ENCODE measurements around the gene STXBP5. TPM values are rescaled to one million over a fixed set of nuclear protein-coding genes. Genes with fewer than 3 reads are reported as not detected.

Gene STXBP5
- total RNA-seq, 2 experiments from 2014 or later = 11.4 to 11.5 TPM

DNA sequence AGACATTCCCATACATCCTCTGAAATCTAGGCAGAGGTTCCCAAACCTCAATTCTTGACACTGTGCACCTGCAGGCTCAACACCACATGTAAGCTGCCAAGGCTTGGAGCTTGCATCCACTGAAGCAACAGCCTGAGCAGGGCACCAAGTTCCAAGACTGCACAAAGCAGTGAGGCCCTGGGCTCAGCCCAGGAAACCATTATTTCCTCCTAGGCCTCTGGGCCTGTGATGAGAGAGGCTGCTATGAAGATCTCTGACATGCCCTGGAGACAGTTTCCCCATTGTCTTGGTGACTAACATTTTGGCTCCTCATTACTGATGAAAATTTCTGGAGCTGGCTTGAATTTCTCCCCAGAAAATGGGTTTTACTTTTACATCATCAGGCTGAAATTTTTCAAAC, 196.8 kb downstream of the STXBP5 start:
- DNase-seq (no peak), ATAC-seq (no peak)
- H3K27ac Mint-ChIP-seq = no peak overlapping the region
- intact Hi-C loops (cut with micrococcal nuclease) = no loop called here
- no peak overlapping the region for H3K4me3 Mint-ChIP-seq
- H3K4me1 Mint-ChIP-seq (ENCODE audit: low read depth) = no peaks in the 10 kb centered on the region
- peaks cover 13% of the 10 kb centered on the region for H3K9me3 Mint-ChIP-seq
- peaks cover 2% of the 10 kb centered on the region for H3K27me3 Mint-ChIP-seq
- TF ChIP-seq, protein P1, sequence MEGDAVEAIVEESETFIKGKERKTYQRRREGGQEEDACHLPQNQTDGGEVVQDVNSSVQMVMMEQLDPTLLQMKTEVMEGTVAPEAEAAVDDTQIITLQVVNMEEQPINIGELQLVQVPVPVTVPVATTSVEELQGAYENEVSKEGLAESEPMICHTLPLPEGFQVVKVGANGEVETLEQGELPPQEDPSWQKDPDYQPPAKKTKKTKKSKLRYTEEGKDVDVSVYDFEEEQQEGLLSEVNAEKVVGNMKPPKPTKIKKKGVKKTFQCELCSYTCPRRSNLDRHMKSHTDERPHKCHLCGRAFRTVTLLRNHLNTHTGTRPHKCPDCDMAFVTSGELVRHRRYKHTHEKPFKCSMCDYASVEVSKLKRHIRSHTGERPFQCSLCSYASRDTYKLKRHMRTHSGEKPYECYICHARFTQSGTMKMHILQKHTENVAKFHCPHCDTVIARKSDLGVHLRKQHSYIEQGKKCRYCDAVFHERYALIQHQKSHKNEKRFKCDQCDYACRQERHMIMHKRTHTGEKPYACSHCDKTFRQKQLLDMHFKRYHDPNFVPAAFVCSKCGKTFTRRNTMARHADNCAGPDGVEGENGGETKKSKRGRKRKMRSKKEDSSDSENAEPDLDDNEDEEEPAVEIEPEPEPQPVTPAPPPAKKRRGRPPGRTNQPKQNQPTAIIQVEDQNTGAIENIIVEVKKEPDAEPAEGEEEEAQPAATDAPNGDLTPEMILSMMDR (IDR thresholded peaks at IDR 0.05) = no peak
- ChIA-PET POLR2A (no interaction called here), CTCF (no interaction called here)
- H3K36me3 Mint-ChIP-seq (ENCODE audit: low read depth) = no peaks in the 10 kb centered on the region

DNA sequence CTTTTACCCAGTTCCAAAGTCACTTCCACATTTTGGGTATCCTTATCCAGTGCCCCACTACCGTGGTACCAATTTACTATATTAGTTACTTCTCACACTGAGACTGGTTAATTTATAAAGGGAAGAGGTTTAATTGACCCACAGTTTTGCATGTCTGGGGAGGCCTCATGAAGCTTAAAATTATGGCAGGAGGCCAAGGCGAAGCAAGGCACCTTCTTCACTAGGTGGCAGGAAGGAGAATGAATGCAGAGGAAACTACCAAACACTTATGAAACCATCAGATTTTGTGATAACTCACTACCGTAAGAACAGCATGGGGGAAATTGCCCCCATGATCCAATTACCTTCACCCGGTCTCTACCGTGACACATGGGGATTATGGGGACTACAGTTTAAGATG, 197.6 kb downstream of the STXBP5 start:
- intact Hi-C loops (cut with micrococcal nuclease) = no loop called here
- Mint-ChIP-seq H3K36me3 (ENCODE audit: low read depth) (no peaks in the 10 kb centered on the region), H3K4me1 (ENCODE audit: low read depth) (no peaks in the 10 kb centered on the region), H3K27me3 (peaks cover 2% of the 10 kb centered on the region), H3K27ac (no peak overlapping the region), H3K4me3 (no peak overlapping the region), H3K9me3 (peaks cover 13% of the 10 kb centered on the region)
- ChIA-PET CTCF (no interaction called here), POLR2A (no interaction called here)
- ATAC-seq (no peak), DNase-seq (no peak)
- TF ChIP-seq, protein P1 (IDR thresholded peaks at IDR 0.05) = no peak

DNA sequence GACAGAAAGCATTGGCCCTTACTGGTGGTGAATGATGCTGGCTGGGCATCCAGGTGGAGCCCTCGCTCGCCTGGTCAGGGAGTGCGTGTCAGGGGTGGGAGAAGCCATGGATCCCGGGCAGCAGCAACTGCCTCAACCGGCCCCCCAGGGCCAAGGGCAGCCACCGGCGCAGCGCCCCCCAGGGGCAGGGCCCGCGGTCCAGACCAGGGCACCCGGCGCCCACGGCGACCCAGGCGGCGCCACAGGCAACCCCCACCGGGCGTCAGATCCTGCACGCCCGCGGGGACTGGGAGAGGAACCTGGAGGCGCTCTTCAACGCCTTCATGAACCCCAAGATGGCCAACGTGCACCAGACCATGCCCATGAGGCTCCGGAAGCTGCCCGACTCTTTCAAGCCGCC, 202.6 kb downstream of the STXBP5 start:
- Mint-ChIP-seq H3K27me3 (no peaks in the 10 kb centered on the region), H3K9me3 (peaks cover 6% of the 10 kb centered on the region), H3K4me1 (ENCODE audit: low read depth) (no peaks in the 10 kb centered on the region), H3K36me3 (ENCODE audit: low read depth) (no peaks in the 10 kb centered on the region), H3K27ac (no peak overlapping the region), H3K4me3 (no peak overlapping the region)
- ATAC-seq = no peak
- no peak for DNase-seq
- POLR2A ChIA-PET = no interaction called here
- intact Hi-C loops (cut with micrococcal nuclease) = no loop called here
- TF ChIP-seq, protein P1 (IDR thresholded peaks at IDR 0.05) = no peak
- CTCF ChIA-PET = no interaction called here

DNA sequence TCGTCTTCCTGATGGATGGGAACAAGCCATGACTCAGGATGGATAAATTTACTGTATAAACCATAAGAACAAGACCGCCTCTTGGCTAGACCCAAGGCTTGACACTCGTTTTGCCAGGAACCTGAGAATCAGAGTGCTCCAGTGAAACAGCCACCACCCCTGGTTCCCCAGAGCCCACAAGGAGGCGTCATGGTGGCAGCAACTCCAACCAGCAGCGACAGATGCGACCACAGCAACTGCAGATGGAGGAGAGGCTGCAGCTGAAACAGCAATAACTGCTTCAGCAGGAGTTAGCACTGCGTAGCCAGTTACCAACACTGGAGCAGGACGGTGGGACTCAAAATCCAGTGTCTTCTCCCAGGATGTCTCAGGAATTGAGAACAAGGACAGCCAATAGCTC, 203.4 kb downstream of the STXBP5 start:
- ChIA-PET CTCF (no interaction called here), POLR2A (no interaction called here)
- Mint-ChIP-seq H3K27me3 (no peaks in the 10 kb centered on the region), H3K9me3 (peaks cover 4% of the 10 kb centered on the region), H3K4me1 (ENCODE audit: low read depth) (no peaks in the 10 kb centered on the region), H3K36me3 (ENCODE audit: low read depth) (no peaks in the 10 kb centered on the region), H3K4me3 (no peak overlapping the region), H3K27ac (no peak overlapping the region)
- ATAC-seq = no peak
- intact Hi-C loops (cut with micrococcal nuclease) = no loop called here
- TF ChIP-seq, protein P1 (IDR thresholded peaks at IDR 0.05) = no peak
- no peak for DNase-seq

DNA sequence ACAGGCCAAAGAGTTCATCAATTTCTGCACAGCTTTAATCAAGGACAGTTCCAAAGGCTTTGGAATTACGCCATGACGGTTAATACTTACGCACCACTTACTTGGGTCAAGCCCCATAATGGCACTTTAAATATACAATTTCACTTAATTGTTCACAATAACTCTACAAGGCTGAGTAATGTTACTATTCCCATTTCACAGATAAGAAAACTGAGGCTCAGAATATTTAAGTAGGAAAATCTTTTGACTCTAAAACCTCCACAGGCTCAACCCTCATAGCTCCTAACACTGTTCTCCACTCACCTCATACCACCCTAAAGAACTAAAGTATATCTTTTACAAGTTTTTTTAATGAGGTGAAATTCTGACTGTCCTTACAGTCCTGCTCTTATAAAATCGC, 212.4 kb downstream of the STXBP5 start:
- DNase-seq (no peak), ATAC-seq (no peak)
- intact Hi-C loops (cut with micrococcal nuclease) = no loop called here
- ChIA-PET CTCF (no interaction called here), POLR2A (no interaction called here)
- TF ChIP-seq, protein P1 (IDR thresholded peaks at IDR 0.05) = no peak
- H3K27ac Mint-ChIP-seq = no peak overlapping the region
- no peaks in the 10 kb centered on the region for H3K9me3 Mint-ChIP-seq
- H3K4me1 Mint-ChIP-seq (ENCODE audit: low read depth) = no peaks in the 10 kb centered on the region
- H3K36me3 Mint-ChIP-seq (ENCODE audit: low read depth) = no peaks in the 10 kb centered on the region
- no peak overlapping the region for H3K4me3 Mint-ChIP-seq
- H3K27me3 Mint-ChIP-seq = peaks cover 3% of the 10 kb centered on the region

Measured in activated CD8-positive, alpha-beta T cell treated with anti-CD3 and anti-CD28 coated beads for 36 hours (primary cell).